GM12872 (cell line): ENCODE measurements around the gene CYP3A5.

Experiments used
- TF ChIP-seq, protein P1 (sequence below): IDR thresholded peaks from 3 replicates; pipeline ENCODE4 v1.5.1; 2011; ENCODE audit warnings: low read depth, mild to moderate bottlenecking, low read length, moderate library complexity; ENCODE audit not compliant: insufficient read depth

The CYP3A5 gene

DNA sequence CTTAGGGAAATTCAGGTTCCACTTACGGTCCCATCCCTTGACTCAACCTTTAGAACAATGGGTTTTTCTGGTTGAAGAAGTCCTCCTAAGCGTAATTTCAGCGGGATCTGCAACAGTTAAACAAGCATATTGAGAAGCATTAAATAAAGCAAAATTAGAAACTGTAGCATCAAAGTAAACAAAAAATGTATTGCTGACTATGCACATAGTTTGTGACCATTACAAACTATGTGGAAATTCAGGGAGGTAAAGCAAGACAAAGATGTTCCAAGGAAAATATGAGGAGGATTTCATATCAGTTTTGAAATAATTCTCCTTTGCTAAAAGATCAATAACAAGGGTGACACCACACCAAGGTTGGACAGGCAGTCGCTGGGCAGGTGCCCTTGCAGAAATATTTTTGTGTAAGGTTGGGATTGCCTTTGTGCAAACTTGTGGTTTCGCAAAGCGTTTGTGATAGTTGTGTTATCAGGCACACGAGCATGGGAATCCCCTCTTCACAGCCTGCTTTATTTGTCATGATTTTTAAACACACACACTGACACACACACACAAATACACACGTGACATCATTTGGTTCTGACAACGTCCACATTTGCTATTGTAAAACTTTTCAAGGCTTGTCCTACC lies 5.4 kb upstream of the CYP3A5 start:
- TF ChIP-seq, protein P1, sequence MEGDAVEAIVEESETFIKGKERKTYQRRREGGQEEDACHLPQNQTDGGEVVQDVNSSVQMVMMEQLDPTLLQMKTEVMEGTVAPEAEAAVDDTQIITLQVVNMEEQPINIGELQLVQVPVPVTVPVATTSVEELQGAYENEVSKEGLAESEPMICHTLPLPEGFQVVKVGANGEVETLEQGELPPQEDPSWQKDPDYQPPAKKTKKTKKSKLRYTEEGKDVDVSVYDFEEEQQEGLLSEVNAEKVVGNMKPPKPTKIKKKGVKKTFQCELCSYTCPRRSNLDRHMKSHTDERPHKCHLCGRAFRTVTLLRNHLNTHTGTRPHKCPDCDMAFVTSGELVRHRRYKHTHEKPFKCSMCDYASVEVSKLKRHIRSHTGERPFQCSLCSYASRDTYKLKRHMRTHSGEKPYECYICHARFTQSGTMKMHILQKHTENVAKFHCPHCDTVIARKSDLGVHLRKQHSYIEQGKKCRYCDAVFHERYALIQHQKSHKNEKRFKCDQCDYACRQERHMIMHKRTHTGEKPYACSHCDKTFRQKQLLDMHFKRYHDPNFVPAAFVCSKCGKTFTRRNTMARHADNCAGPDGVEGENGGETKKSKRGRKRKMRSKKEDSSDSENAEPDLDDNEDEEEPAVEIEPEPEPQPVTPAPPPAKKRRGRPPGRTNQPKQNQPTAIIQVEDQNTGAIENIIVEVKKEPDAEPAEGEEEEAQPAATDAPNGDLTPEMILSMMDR: no peak

DNA sequence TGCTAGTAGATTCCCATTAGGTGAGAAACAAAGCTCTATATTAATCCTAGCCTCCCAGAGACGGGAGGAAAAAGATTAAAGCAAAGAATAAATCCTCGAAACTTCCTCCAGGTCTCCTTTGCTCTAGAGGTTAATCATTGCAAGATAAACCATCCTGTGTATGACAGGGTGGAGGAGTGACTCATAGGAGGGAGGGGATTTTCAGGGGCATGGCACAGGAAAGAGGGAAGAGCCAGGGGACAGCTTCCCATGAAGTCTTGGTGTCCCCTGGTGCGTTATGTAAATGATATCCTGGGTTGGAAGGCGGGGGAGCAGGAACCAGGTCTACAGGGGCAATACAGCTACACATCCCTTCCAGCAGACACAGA lies 780 bp downstream of the CYP3A5 start:
- TF ChIP-seq, protein P1: no peak

DNA sequence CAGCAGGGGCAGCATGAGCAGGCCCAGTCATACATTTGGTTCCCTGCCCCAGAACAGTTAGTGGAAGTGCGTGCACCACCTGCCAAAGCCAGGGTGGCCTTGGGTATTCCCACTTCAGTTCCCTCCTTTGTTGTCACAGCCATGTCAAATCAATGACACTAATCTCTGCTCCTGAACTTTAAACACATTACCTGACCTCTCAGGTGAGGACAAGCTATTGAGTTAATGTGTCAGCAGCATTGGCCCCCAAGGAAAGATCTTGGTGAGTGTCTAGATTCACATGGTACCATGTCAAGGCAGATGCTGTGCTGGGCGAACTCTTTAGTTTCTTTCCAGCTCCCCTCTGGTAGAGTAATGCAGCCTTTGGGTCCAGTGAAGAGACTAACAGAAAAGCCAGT lies 2.1 kb downstream of the CYP3A5 start:
- TF ChIP-seq, protein P1: no peak

DNA sequence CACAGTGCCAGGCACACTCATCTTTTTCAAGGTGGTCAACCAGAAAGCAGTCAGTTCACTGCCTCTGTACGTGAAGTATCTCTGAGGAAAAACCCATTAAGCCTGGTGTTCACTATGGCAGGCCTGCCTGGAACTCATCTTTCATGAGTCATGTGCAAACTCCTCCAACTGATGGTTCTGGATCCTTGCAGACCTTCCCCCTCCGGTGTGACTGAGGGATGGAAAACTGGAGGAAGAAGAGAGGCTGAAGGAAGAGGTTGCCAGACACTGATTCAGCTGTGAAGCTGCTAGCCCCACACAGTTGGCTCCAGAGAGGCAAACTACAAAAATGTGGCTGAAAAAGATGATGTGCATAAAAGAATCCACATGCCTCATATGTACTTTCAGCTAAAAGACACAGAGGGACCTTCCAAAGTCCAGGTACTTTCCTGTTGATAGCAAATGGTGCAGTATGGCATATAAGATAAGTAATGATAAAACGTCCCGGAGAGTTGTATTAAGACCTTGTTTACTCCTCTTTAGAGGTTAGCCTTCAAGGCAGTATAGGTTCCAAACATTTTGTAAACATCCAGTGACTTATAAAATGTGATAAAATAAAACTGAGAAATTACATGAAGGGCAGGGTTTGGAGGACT lies 2.7 kb downstream of the CYP3A5 start:
- TF ChIP-seq, protein P1: no peak

DNA sequence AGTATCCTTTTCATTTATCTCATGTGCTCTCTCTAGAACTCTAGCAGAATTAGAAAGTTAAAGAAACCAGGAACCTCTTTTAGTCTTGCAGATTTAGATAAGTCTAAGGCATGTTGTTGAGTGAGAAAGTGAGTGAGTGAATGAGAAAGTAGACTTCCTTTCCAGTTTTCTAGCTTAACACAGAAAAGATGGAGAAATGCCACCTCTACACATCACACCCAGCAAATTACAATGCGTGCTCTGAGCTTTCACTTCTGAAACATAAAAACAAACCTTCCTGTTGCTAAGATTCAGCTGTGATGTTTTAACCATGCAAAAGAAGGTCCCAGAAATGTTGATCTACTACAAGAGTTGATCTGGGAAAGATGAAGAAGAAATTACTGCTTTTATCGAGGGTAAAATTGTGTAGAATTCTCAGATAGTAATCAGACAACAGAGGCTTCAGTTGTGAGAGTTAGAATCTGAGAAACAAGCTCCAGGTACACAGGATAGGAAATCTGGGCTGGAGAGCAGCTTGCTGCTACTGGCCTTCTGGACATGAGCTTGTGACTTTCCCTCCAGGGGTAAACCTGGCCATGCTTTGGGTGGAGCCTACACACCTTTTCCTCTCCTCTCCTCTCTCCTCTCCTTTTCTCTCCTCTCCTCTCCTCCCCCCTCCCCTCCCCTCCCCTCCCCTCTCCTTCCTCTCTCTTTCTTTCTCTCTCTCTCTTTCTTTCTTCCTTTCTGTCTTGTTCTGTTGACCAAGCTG lies 4.6 kb downstream of the CYP3A5 start:
- TF ChIP-seq, protein P1: no peak

DNA sequence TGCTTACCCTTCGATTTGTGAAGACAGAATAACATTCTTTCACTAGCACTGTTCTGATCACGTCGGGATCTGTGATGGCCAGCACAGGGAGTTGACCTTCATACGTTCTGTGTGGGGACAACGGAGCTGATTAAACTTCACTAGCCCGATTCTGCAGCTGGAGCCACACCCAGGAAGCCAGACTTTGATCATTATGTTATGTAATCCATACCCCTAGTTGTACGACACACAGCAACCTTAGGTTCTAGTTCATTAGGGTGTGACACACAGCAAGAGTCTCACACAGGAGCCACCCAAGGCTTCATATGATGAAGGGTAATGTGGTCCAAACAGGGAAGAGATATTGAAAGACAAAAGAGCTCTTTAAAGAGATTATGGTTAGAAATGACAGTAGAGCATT lies 7.2 kb downstream of the CYP3A5 start:
- TF ChIP-seq, protein P1: no peak

DNA sequence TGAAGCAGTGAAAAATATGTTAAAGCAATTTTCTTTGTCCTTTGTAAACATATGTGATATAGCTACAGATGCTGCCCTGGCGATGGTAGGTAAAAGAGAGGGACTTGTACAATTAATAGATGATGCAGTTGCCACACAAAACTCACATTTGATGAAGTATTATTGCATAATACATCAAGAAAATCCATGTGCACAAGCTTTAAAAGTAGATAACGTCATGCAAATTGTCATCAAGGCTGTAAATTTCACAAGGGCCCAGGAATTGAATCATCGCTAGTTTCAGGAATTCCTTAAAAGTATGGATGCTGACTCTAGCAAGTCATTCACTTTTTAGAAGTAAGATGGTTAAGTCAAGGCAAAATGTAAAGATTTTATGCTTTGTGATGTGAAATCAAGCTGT lies 10.0 kb downstream of the CYP3A5 start:
- TF ChIP-seq, protein P1: no peak
